ENCODE data around the gene LEFTY2. TPM values are rescaled to one million over a fixed set of nuclear protein-coding genes. Genes with fewer than 3 reads are reported as not detected.

The LEFTY2 gene
- total and polyA plus RNA-seq, 2 of the 4 experiments (the other 2 are of a cell fraction) = not detected

GRCh38 chr1:225889743-225890142, 51.3 kb downstream of the LEFTY2 start:
- Histone ChIP-seq H2BK120ac (ENCODE audit: low read depth, low read length) (no peak overlapping the region), H3K79me1 (ENCODE audit: low read depth in 1 of 2, low read length in 2 of 2) (no peaks in the 10 kb centered on the region), H3K4me1 (ENCODE audit: control insufficient read depth, insufficient read depth, low read length) (no peaks in the 10 kb centered on the region), H3K4ac (ENCODE audit: low read depth, low read length) (no peak overlapping the region), H3K27me3 (ENCODE audit: control insufficient read depth, insufficient read depth, low read length) (no peaks in the 10 kb centered on the region), H3K9me3 (ENCODE audit: control insufficient read depth, insufficient read depth, low read length) (no peaks in the 10 kb centered on the region), H3K4me3 (ENCODE audit: insufficient read depth, low read depth, low read length) (no peak overlapping the region), H3K36me3 (ENCODE audit: control insufficient read depth, insufficient read depth, low read length) (no peaks in the 10 kb centered on the region), H4K5ac (ENCODE audit: low read depth, low read length) (no peak overlapping the region), H2BK20ac (ENCODE audit: low read depth, low read length) (no peak overlapping the region), H2AFZ (replicated peaks; ENCODE audit: low read length, poor library complexity) (no peak overlapping the region), H3K23ac (ENCODE audit: low read depth, low read length) (no peak overlapping the region), H2AK9ac (replicated peaks; ENCODE audit: low read depth, low read length, poor library complexity) (no peak overlapping the region), H4K8ac (ENCODE audit: low read depth in 2 of 2, low read length in 2 of 2) (no peak overlapping the region), H3K27ac (ENCODE audit: insufficient read depth, low read length) (no peak overlapping the region), H3K9ac (ENCODE audit: low read depth, low read length) (no peak overlapping the region), H4K91ac (ENCODE audit: insufficient read depth, low read depth, low read length) (no peak overlapping the region), H3K9me1 (ENCODE audit: insufficient read depth, low read length) (no peaks in the 10 kb centered on the region), H3K56ac (ENCODE audit: extremely low read depth, insufficient read depth, low read length) (no peak overlapping the region), H3K18ac (ENCODE audit: low read depth, low read length) (no peak overlapping the region), H2BK15ac (ENCODE audit: low read depth, low read length) (no peak overlapping the region), H2BK5ac (ENCODE audit: low read depth, low read length, poor library complexity, severe bottlenecking) (no peak overlapping the region), H3K14ac (replicated peaks; ENCODE audit: low read depth, low read length) (no peak overlapping the region), H4K20me1 (ENCODE audit: insufficient read depth, low read length) (no peaks in the 10 kb centered on the region), H3K4me2 (ENCODE audit: low read depth, low read length) (no peak overlapping the region), H2AK5ac (ENCODE audit: low read depth, low read length) (no peak overlapping the region)
- CTCF ChIA-PET = no interaction called here
- ATAC-seq (ENCODE audit: low read depth) = no peak
- POLR2A ChIA-PET (ENCODE audit: unreplicated experiment) = interaction anchor here (0.5 kb wide), 1 partner anchor 163 kb away, joined by 5 read pairs; no protein-coding TSS in a partner anchor
- in situ Hi-C loops (cut with MboI; ENCODE audit: low sequenced_read_pairs) (no loop called here), intact Hi-C loops (cut with micrococcal nuclease) (no loop called here), dilution Hi-C loops (cut with HindIII; ENCODE audit: low sequenced_read_pairs, unreplicated experiment) (no loop called here)
- no peak for TF ChIP-seq MAZ (IDR thresholded peaks at IDR 0.05; ENCODE audit: borderline replicate concordance, low read depth, low read length)
- no peak for DNase-seq
- BruUV-seq (replicated peaks) = no TSS peak
- WGBS, 2 experiments (ENCODE audit: extremely low coverage in 2 of 2, insufficient read length in 1 of 2) = 82% methylated on average over 4 of the region's 5 CpGs; no CpG with 5 or more reads in 1 of the 2 experiments
